Trophoblast cell (in vitro differentiated cells and primary cell): ENCODE results near the gene YTHDF1.

ENCODE experiments used
- DNase-seq, 2 donors: peaks; one replicate each; pipeline ENCODE4 v3.0.0-alpha.2; 2016
- H2AFZ ChIP-seq: 2 replicates; pipeline ENCODE4 v1.6.1; 2013; ENCODE audit warnings: low read length, moderate library complexity, mild to moderate bottlenecking; ENCODE audit not compliant: insufficient read depth, poor library complexity
- H2AK5ac ChIP-seq: 2 replicates; pipeline ENCODE4 v1.6.1; 2013; ENCODE audit warnings: mild to moderate bottlenecking, low read length
- H2BK120ac ChIP-seq: 2 replicates; pipeline ENCODE4 v1.6.1; 2013; ENCODE audit warnings: low read length, mild to moderate bottlenecking, moderate library complexity; ENCODE audit not compliant: insufficient read depth, poor library complexity
- H2BK12ac ChIP-seq: 2 replicates; pipeline ENCODE4 v1.6.1; 2013; ENCODE audit warnings: mild to moderate bottlenecking, low read length, moderate library complexity
- H2BK5ac ChIP-seq: 2 replicates; pipeline ENCODE4 v1.6.1; 2013; ENCODE audit warnings: low read length, low read depth, moderate library complexity, mild to moderate bottlenecking; ENCODE audit not compliant: poor library complexity
- H3K14ac ChIP-seq: 2 replicates; pipeline ENCODE4 v1.6.1; 2013; ENCODE audit warnings: mild to moderate bottlenecking, low read length
- H3K18ac ChIP-seq: 2 replicates; pipeline ENCODE4 v1.6.1; 2013; ENCODE audit warnings: mild to moderate bottlenecking, low read length
- H3K23ac ChIP-seq: 2 replicates; pipeline ENCODE4 v1.6.1; 2013; ENCODE audit warnings: low read length
- H3K27ac ChIP-seq: 2 replicates; pipeline ENCODE4 v1.5.1; 2013; ENCODE audit warnings: low read depth, mild to moderate bottlenecking, inconsistent platforms, low read length, moderate library complexity
- H3K27me3 ChIP-seq: 2 replicates; pipeline ENCODE4 v1.6.1; 2013; ENCODE audit warnings: inconsistent platforms, mild to moderate bottlenecking, low read length, moderate library complexity; ENCODE audit not compliant: insufficient read depth
- H3K36me3 ChIP-seq, 2 experiments: 1 replicate in 1 of 2; 2 replicates in 1 of 2; pipeline ENCODE4 v1.6.1; 2013; ENCODE audit warnings: low read length in 2 of 2, mild to moderate bottlenecking in 2 of 2, moderate library complexity in 1 of 2; ENCODE audit not compliant: insufficient read depth in 2 of 2, control insufficient read depth in 1 of 2
- H3K4ac ChIP-seq: 2 replicates; pipeline ENCODE4 v1.6.1; 2013; ENCODE audit warnings: low read depth, mild to moderate bottlenecking, low read length, moderate library complexity
- H3K4me1 ChIP-seq, 2 experiments: 1 replicate in 1 of 2; 2 replicates in 1 of 2; pipeline ENCODE4 v1.6.1; 2013; ENCODE audit warnings: low read length in 2 of 2, mild to moderate bottlenecking in 2 of 2, moderate library complexity in 1 of 2; ENCODE audit not compliant: insufficient read depth in 2 of 2, control insufficient read depth in 1 of 2
- H3K4me2 ChIP-seq: 2 replicates; pipeline ENCODE4 v1.6.1; 2013; ENCODE audit warnings: inconsistent platforms, mild to moderate bottlenecking, low read length, moderate library complexity
- H3K4me3 ChIP-seq: 2 replicates; pipeline ENCODE4 v1.5.1; 2013; ENCODE audit warnings: mild to moderate bottlenecking, low read depth, low read length, inconsistent platforms
- H3K79me1 ChIP-seq: one replicate; pipeline ENCODE4 v1.6.1; 2013; ENCODE audit warnings: low read length
- H3K79me2 ChIP-seq: 2 replicates; pipeline ENCODE4 v1.6.1; 2013; ENCODE audit warnings: low read length, mild to moderate bottlenecking; ENCODE audit not compliant: control insufficient read depth, insufficient read depth, poor library complexity
- H3K9ac ChIP-seq: 2 replicates; pipeline ENCODE4 v1.6.1; 2013; ENCODE audit warnings: mild to moderate bottlenecking, low read length
- H3K9me3 ChIP-seq: 2 replicates; pipeline ENCODE4 v1.6.1; 2013; ENCODE audit warnings: low read depth, mild to moderate bottlenecking, control low read depth, inconsistent platforms, low read length; ENCODE audit not compliant: insufficient read depth
- H4K12ac ChIP-seq: 2 replicates; pipeline ENCODE4 v1.6.1; 2013; ENCODE audit warnings: low read depth, mild to moderate bottlenecking, low read length, moderate library complexity
- H4K8ac ChIP-seq: 2 replicates; pipeline ENCODE4 v1.6.1; 2013; ENCODE audit warnings: low read depth, mild to moderate bottlenecking, low read length, moderate library complexity
- H4K91ac ChIP-seq: one replicate; pipeline ENCODE4 v1.6.1; 2013; ENCODE audit warnings: low read depth, mild to moderate bottlenecking, low read length, moderate library complexity
- WGBS: extraction: QIAGEN DNeasy Blood & Tissue Kit; methylation state at CpG from one replicate; pipeline ENCODE4 v1.1.7; 2013; ENCODE audit warnings: missing lambda C conversion rate; ENCODE audit not compliant: insufficient read length, insufficient coverage; ENCODE audit errors: extremely low coverage; 5-methylcytosine and 5-hydroxymethylcytosine counted together

YTHDF1 gene

DNA sequence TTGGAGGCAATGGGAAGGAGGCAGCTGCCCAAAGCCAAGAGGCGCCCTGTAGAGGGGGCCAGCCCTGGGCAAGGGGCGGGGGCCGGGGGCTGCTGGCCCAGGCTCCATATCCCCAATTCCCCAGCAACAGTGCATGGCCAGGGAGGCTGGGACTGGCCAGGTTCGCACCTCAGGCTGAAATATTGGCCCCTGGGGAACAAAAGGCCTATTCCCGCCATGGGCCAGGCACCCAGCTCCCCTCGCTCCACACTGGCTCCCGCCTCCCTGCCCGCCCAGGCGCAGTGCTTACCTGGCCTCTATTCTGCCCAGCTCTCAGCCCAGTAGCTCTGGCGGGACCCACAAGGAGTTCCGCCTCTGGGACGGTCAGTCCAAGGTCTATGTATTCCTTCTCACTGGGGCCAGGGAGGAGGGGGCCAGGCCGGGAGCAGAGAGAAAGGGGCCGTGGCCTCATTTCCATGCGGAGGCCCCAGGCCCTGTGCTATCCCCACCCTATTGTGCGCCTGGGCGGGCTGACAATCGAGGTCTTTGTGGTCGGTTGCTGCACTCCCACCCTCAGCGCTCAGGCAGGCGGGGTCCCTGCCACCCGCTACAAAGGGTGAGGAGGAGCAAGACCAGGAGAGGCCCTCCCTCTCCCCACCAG is 42.3 kb downstream of the YTHDF1 start:
- no peak overlapping the region for H4K8ac ChIP-seq
- no peaks in the 10 kb centered on the region for H3K36me3 ChIP-seq
- DNase-seq: no peak
- H4K12ac ChIP-seq: no peak overlapping the region
- H2BK12ac ChIP-seq: no peak overlapping the region
- H3K14ac ChIP-seq: no peak overlapping the region
- H3K9me3 ChIP-seq: peaks cover 13% of the 10 kb centered on the region
- no peaks in the 10 kb centered on the region for H3K79me1 ChIP-seq
- H3K4ac ChIP-seq: no peak overlapping the region
- WGBS: no CpG with 5 or more reads among the region's 22 CpGs
- H3K4me3 ChIP-seq: no peak overlapping the region
- H3K18ac ChIP-seq: no peak overlapping the region
- no peak overlapping the region for H2AK5ac ChIP-seq
- peaks cover 0 to 8% of the 10 kb centered on the region in 2 experiments for H3K4me1 ChIP-seq
- no peak overlapping the region for H2BK120ac ChIP-seq
- H3K4me2 ChIP-seq: no peak overlapping the region
- no peak overlapping the region for H3K23ac ChIP-seq
- H3K27me3 ChIP-seq: peaks cover 63% of the 10 kb centered on the region
- H3K27ac ChIP-seq: no peak overlapping the region
- H2AFZ ChIP-seq: no peak overlapping the region
- H3K9ac ChIP-seq: no peak overlapping the region
- no peak overlapping the region for H4K91ac ChIP-seq
- H2BK5ac ChIP-seq: no peak overlapping the region
- H3K79me2 ChIP-seq: no peaks in the 10 kb centered on the region

- H3K14ac ChIP-seq: no peak overlapping the region
- H3K4me1 ChIP-seq: peaks cover 0 to 4% of the 10 kb centered on the region in 2 experiments
- no peak overlapping the region for H3K4ac ChIP-seq
- H3K79me2 ChIP-seq: no peaks in the 10 kb centered on the region
- H2BK5ac ChIP-seq: no peak overlapping the region
- DNase-seq: no peak
- H3K27me3 ChIP-seq: peaks cover 54% of the 10 kb centered on the region
- no peak overlapping the region for H2AK5ac ChIP-seq
- H3K9me3 ChIP-seq: peaks cover 14% of the 10 kb centered on the region
- H4K91ac ChIP-seq: no peak overlapping the region
- no CpG with 5 or more reads among the region's 8 CpGs for WGBS
- no peak overlapping the region for H2BK120ac ChIP-seq
- no peaks in the 10 kb centered on the region for H3K79me1 ChIP-seq
- H2AFZ ChIP-seq: no peak overlapping the region
- H3K18ac ChIP-seq: no peak overlapping the region
- H2BK12ac ChIP-seq: no peak overlapping the region
- H3K4me3 ChIP-seq: no peak overlapping the region
- H3K36me3 ChIP-seq: no peaks in the 10 kb centered on the region
- no peak overlapping the region for H4K12ac ChIP-seq
- no peak overlapping the region for H3K23ac ChIP-seq
- no peak overlapping the region for H3K27ac ChIP-seq
- H3K9ac ChIP-seq: no peak overlapping the region
- no peak overlapping the region for H4K8ac ChIP-seq
- no peak overlapping the region for H3K4me2 ChIP-seq
These were observed 43.2 kb downstream of the YTHDF1 start for GRCh38 chr20:63172726-63173125.

DNA sequence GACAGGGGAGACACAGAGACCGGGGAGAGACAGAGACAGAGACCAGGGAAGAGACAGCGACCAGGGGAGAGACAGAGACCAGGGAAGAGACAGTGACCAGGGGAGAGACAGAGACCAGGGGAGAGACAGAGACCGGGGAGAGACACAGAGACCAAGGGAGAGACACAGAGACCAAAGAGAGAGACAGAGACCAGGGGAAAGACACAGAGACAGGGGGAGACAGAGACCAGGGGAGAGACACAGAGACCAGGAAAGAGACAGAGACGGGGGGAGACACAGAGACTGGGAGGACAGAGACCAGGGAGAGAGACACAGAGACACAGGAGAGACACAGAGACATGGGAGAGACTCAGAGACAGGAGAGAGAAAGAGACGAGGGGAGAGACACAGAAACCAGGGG is 43.9 kb downstream of the YTHDF1 start:
- DNase-seq: no peak
- Histone ChIP-seq H3K4me3 (no peak overlapping the region), H2AFZ (no peak overlapping the region), H2BK12ac (no peak overlapping the region), H2AK5ac (no peak overlapping the region), H3K4me1 (peaks cover 0 to under 1% of the 10 kb centered on the region in 2 experiments), H2BK5ac (no peak overlapping the region), H3K9ac (no peak overlapping the region), H4K12ac (no peak overlapping the region), H3K23ac (no peak overlapping the region), H3K79me2 (no peaks in the 10 kb centered on the region), H3K36me3 (no peaks in the 10 kb centered on the region), H4K8ac (no peak overlapping the region), H3K27ac (no peak overlapping the region), H3K14ac (no peak overlapping the region), H3K79me1 (no peaks in the 10 kb centered on the region), H3K27me3 (peaks cover 47% of the 10 kb centered on the region), H3K4me2 (no peak overlapping the region), H3K4ac (no peak overlapping the region), H2BK120ac (no peak overlapping the region), H3K18ac (no peak overlapping the region), H3K9me3 (peaks cover 11% of the 10 kb centered on the region), H4K91ac (no peak overlapping the region)
- no CpG with 5 or more reads among the region's 5 CpGs for WGBS

DNA sequence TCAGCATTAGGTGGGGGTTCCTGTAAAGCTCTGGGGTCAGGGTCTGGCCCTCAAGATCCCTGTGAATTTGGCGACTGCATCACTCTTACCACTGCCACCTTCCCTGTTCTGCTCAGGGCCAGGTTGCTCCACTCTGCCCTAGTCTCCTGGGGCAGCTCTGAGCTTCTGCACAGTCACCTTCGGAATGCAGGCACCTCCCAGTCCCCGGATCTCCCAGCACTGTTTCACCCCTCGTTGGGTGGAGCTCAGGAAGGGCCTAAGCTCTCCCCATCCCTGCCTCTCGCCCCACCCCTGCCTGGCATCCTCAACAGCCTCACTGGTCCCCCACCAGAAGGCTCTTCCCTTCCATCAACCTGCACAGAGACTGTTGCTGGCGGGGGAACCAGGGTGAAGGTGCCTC is 46.2 kb downstream of the YTHDF1 start:
- Histone ChIP-seq H3K4me3 (no peak overlapping the region), H4K91ac (no peak overlapping the region), H3K79me2 (no peaks in the 10 kb centered on the region), H3K27me3 (peaks cover 24% of the 10 kb centered on the region), H2BK12ac (no peak overlapping the region), H4K12ac (no peak overlapping the region), H3K9ac (no peak overlapping the region), H2AK5ac (no peak overlapping the region), H3K27ac (no peak overlapping the region), H3K79me1 (no peaks in the 10 kb centered on the region), H2AFZ (no peak overlapping the region), H3K18ac (no peak overlapping the region), H2BK120ac (no peak overlapping the region), H3K23ac (no peak overlapping the region), H3K4me1 (no peaks in the 10 kb centered on the region), H4K8ac (no peak overlapping the region), H2BK5ac (no peak overlapping the region), H3K4ac (no peak overlapping the region), H3K14ac (no peak overlapping the region), H3K9me3 (peaks cover 8% of the 10 kb centered on the region), H3K36me3 (no peaks in the 10 kb centered on the region), H3K4me2 (no peak overlapping the region)
- no CpG with 5 or more reads among the region's 6 CpGs for WGBS
- no peak for DNase-seq
